Stimulated activated CD8-positive, alpha-beta memory T cell treated with anti-CD3 and anti-CD28 coated beads, Interleukin-2, amount 100 ng/mL, for 48 hours (primary cell): ENCODE results near the gene CES4A.

Experiments used
- DNase-seq, 2 donors: peaks; one replicate each; pipeline ENCODE4 v3.0.0-alpha.2; 2020; ENCODE audit warnings: low read depth in 2 of 2

The CES4A gene

DNA sequence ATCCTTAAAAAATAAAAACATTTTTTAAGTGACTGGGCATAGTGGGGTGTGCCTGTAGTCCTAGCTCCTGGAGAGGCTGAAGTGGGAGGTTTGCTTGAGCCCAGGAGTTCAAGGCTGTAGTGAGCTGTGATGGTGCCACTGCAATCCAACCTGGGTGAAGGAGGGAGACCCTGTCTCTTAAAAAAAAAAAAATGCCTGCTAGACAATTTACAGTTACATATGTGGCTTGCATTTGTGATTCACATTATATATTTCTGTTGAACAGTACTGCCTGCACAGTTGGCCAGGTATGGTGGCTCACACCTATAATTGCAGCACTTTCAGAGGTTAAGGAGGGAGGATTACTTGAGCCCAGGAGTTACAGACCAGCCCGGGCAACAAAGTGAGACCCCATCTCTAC is 64.0 kb downstream of the CES4A start:
- DNase-seq: no peak

DNA sequence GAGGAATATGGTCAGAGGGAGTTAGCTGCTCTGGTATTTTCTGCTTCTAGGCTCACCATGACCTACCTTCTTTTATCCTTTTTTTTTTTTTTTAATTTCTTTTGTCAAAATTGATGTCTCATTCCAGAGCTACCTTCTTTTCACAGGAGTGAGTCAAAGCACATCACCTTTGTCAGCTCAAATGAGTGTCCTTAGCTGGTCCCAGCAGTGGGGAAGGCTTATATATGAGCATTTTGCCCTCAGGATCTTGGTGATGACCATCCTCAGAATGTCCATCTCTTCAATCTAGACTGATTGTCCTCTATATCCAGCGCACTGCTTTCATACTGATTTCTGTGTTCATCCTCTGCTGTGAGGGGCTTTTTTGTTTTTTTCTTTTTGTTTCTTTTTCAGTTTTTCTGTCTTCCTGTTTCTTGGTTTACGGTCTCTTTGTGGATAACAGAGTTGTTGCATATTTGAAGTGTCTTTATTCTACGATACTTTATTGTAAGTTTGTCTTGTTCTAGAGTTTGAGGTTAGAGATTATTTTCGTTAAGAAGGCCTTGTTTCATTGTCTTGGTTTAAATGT is 65.5 kb downstream of the CES4A start:
- no peak for DNase-seq

DNA sequence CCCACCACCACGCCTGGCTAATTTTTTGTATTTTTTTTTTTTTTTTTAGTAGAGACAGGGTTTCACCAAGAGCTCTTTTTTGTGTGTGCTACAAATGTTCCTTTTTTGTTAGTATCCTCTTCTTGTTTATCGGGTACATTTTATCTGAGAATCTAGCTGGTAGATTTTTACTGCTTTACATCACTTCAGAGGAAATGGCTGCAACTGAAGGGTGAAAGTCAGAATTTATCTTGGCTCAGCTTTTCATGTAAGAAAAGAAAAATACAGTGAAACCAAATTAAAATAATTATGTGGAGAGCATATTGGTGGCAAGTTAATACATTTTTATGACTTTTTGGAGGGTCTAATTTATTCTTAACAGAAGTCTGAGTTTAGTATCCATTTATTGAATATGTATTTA is 66.5 kb downstream of the CES4A start:
- DNase-seq: no peak

DNA sequence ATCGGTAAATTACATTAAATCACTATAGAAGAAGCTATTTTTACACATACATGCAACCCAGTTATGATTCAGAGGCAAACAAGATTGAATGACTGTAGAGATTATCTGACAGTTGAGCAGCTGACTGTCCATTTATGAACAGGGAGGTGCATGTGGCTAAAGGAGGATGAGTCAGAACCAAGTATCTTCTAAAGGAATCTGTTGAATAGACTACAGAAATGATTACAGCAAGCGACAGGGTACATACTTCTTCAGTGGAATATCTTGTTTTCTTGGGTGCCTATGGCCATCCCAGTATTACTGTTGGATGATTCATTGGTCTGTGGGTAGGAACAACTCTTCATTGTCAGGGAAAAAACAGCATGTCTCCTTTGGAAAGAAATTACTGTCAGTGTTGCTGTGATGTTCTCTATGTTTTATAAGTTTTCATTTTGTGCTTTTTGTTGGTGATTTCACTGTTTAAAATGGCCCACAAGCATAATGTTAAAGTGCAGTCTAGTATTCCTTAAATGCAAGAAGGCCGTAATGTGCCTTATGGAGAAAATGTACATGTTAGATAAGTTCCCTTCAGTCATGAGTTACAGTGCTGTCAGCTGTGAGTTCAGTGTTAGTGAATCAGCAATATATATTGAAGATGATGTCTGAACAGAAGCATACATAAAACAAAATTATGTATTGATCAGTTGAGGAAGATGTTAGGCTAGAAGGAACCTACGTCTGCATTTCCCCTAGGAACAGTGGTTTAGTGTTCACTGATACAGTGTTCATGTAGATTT is 67.5 kb downstream of the CES4A start:
- no peak for DNase-seq
